H1 (cell line): Measurements from ENCODE around the gene GCH1. TPM values are rescaled to one million over a fixed set of nuclear protein-coding genes. Genes with fewer than 3 reads are reported as not detected.

Source experiments
- CTCF ChIA-PET: fragments of 300-600 bp; sonication (Branson Sonifier 250); formaldehyde crosslinking; loops from one replicate; lab custom pipeline; 2021; ENCODE audit not compliant: partially characterized antibody; lab: Charles Lee
- POLR2A ChIA-PET: fragments of 300-600 bp; sonication (Branson Sonifier 250); formaldehyde crosslinking; loops from one replicate; lab custom pipeline; 2021; ENCODE audit warnings: inconsistent platforms; ENCODE audit not compliant: partially characterized antibody; lab: Charles Lee
- DNase-seq, 2 experiments: peaks; one replicate each; pipeline versions ENCODE4 v3.0.0 to v3.0.0-alpha.2; 2010 to 2022; ENCODE audit warnings: low spot score in 2 of 2, low read depth in 1 of 2, mixed read lengths in 1 of 2
- FAIRE-seq: peaks from 2 replicates; lab custom pipeline; 2011; peaks lifted over from hg19 to GRCh38; lab: Jason Lieb, UNC
- H2AFZ ChIP-seq: 2 replicates; pipeline ENCODE4 v1.8.1; 2012; ENCODE audit warnings: low read length, inconsistent platforms
- H2AK5ac ChIP-seq: 2 replicates; pipeline ENCODE4 v1.6.1; 2013; ENCODE audit warnings: low read depth, low read length
- H2BK120ac ChIP-seq: replicated peaks from 2 replicates; pipeline ENCODE3; 2013; ENCODE audit warnings: low read depth, low read length, inconsistent platforms
- H2BK12ac ChIP-seq: 2 replicates; pipeline ENCODE4 v1.6.1; 2013; ENCODE audit warnings: low read depth, low read length
- H2BK15ac ChIP-seq: 2 replicates; pipeline ENCODE4 v1.6.1; 2013; ENCODE audit warnings: low read length
- H2BK20ac ChIP-seq: 2 replicates; pipeline ENCODE4 v1.6.1; 2013; ENCODE audit warnings: low read length
- H2BK5ac ChIP-seq: 2 replicates; pipeline ENCODE4 v1.6.1; 2013; ENCODE audit warnings: low read depth, low read length
- H3K14ac ChIP-seq: 2 replicates; pipeline ENCODE4 v1.6.1; 2013; ENCODE audit warnings: inconsistent platforms; ENCODE audit not compliant: insufficient read length
- H3K18ac ChIP-seq: 2 replicates; pipeline ENCODE4 v1.6.1; 2013; ENCODE audit warnings: low read length; ENCODE audit errors: extremely low read depth
- H3K23ac ChIP-seq: 2 replicates; pipeline ENCODE4 v1.6.1; 2013; ENCODE audit warnings: inconsistent platforms; ENCODE audit not compliant: insufficient read length
- H3K23me2 ChIP-seq: 2 replicates; pipeline ENCODE4 v1.6.1; 2013; ENCODE audit warnings: low read depth, low read length
- H3K27ac ChIP-seq: 2 replicates; pipeline ENCODE4 v1.6.1; 2011; ENCODE audit warnings: low read depth, low read length, inconsistent platforms
- H3K27me3 ChIP-seq, 4 experiments: replicated peaks in 1 of 4; 1 replicate in 1 of 4; 2 replicates in 3 of 4; pipeline versions ENCODE4 v1.6.1 to v1.8.1; 2011 to 2013; ENCODE audit warnings: low read length in 3 of 4, mild to moderate bottlenecking in 3 of 4, inconsistent platforms in 2 of 4, mixed read lengths in 2 of 4, moderate library complexity in 1 of 4; ENCODE audit not compliant: control insufficient read depth in 3 of 4, insufficient read depth in 3 of 4; ENCODE audit errors: extremely low read depth in 1 of 4
- H3K36me3 ChIP-seq, 4 experiments: 2 replicates each; pipeline versions ENCODE4 v1.6.1 to v1.8.1; 2011 to 2013; ENCODE audit warnings: mild to moderate bottlenecking in 4 of 4, low read length in 3 of 4, moderate library complexity in 2 of 4, control low read depth in 1 of 4, inconsistent platforms in 1 of 4; ENCODE audit not compliant: insufficient read depth in 4 of 4, control insufficient read depth in 2 of 4
- H3K4ac ChIP-seq: replicated peaks from 2 replicates; pipeline ENCODE3; 2013; ENCODE audit warnings: low read length, low read depth, mixed read lengths, inconsistent platforms; ENCODE audit not compliant: insufficient read length
- H3K4me1 ChIP-seq, 4 experiments: replicated peaks in 1 of 4; 1 replicate in 1 of 4; 2 replicates in 3 of 4; pipeline versions ENCODE4 v1.6.1 to v1.8.1; 2011 to 2013; ENCODE audit warnings: low read length in 3 of 4, inconsistent platforms in 2 of 4, mixed read lengths in 1 of 4; ENCODE audit not compliant: insufficient read depth in 4 of 4, control insufficient read depth in 3 of 4
- H3K4me2 ChIP-seq, 2 experiments: 2 replicates each; pipeline versions ENCODE4 v1.6.1 to v1.8.1; 2011 to 2013; ENCODE audit warnings: low read depth in 2 of 2, low read length in 2 of 2, control low read depth in 1 of 2, inconsistent platforms in 1 of 2, mild to moderate bottlenecking in 1 of 2; ENCODE audit not compliant: insufficient read depth in 1 of 2
- H3K4me3 ChIP-seq, 4 experiments: fragments of 200-600, 300-600 bp in 1 of 4; sonication (generic), shearing (Covaris generic), sonication (Bioruptor Twin) in 1 of 4; 2 replicates each; pipeline versions ENCODE4 v1.5.1 to v1.8.1; 2011 to 2016; ENCODE audit warnings: low read length in 4 of 4, low read depth in 3 of 4, control low read depth in 2 of 4, inconsistent platforms in 2 of 4, mild to moderate bottlenecking in 2 of 4, mixed read lengths in 1 of 4, moderate library complexity in 1 of 4; ENCODE audit not compliant: insufficient read depth in 2 of 4; ENCODE audit errors: extremely low read depth in 1 of 4
- H3K56ac ChIP-seq: replicated peaks from 2 replicates; pipeline ENCODE3; 2013; ENCODE audit warnings: low read depth, mild to moderate bottlenecking, mixed read lengths, low read length, inconsistent platforms; ENCODE audit not compliant: insufficient read length
- H3K79me1 ChIP-seq: 2 replicates; pipeline ENCODE4 v1.6.1; 2013; ENCODE audit warnings: low read depth, low read length, control low read depth
- H3K79me2 ChIP-seq, 2 experiments: 2 replicates each; pipeline versions ENCODE4 v1.6.1 to v1.8.1; 2012 to 2013; ENCODE audit warnings: low read length in 2 of 2, mild to moderate bottlenecking in 2 of 2, inconsistent platforms in 1 of 2; ENCODE audit not compliant: insufficient read depth in 2 of 2, control insufficient read depth in 1 of 2
- H3K9ac ChIP-seq, 4 experiments: replicated peaks in 1 of 4; 1 replicate in 1 of 4; 2 replicates in 3 of 4; pipeline versions ENCODE4 v1.6.1 to v1.8.1; 2011 to 2013; ENCODE audit warnings: low read depth in 3 of 4, low read length in 3 of 4, control low read depth in 2 of 4, mild to moderate bottlenecking in 2 of 4, moderate library complexity in 2 of 4, inconsistent platforms in 1 of 4; ENCODE audit errors: extremely low read depth in 1 of 4
- H3K9me3 ChIP-seq, 2 experiments: 2 replicates each; pipeline versions ENCODE4 v1.6.1 to v1.8.1; 2012 to 2013; ENCODE audit warnings: mild to moderate bottlenecking in 2 of 2, moderate library complexity in 2 of 2, control low read depth in 1 of 2, inconsistent platforms in 1 of 2, low read depth in 1 of 2, low read length in 1 of 2, mixed read lengths in 1 of 2; ENCODE audit not compliant: insufficient read depth in 2 of 2
- H4K20me1 ChIP-seq, 2 experiments: replicated peaks in 1 of 2; 2 replicates each; pipeline versions ENCODE3 to v1.8.1; 2011 to 2013; ENCODE audit warnings: inconsistent platforms in 2 of 2, low read length in 2 of 2, mild to moderate bottlenecking in 1 of 2; ENCODE audit not compliant: insufficient read depth in 2 of 2, control insufficient read depth in 1 of 2
- H4K5ac ChIP-seq: 2 replicates; pipeline ENCODE4 v1.6.1; 2013; ENCODE audit warnings: low read length, low read depth, mixed read lengths, inconsistent platforms; ENCODE audit not compliant: insufficient read length
- H4K8ac ChIP-seq: 2 replicates; pipeline ENCODE4 v1.8.0; 2013; ENCODE audit warnings: mild to moderate bottlenecking, moderate library complexity, low read length, inconsistent platforms; ENCODE audit not compliant: insufficient read depth; ENCODE audit errors: extremely low read depth
- H4K91ac ChIP-seq: replicated peaks from 2 replicates; pipeline ENCODE3; 2013; ENCODE audit warnings: low read length, mixed read lengths, inconsistent platforms; ENCODE audit not compliant: insufficient read length
- BRCA1 ChIP-seq: IDR thresholded peaks from 2 replicates; pipeline ENCODE4 v1.6.1; 2012; ENCODE audit warnings: low read depth, low read length, improper control_type of control experiment
- EGR1 ChIP-seq: IDR thresholded peaks from 2 replicates; pipeline ENCODE4 v1.6.1; 2011; ENCODE audit warnings: low read depth, low read length, borderline replicate concordance
- GABPA ChIP-seq: IDR thresholded peaks from 2 replicates; pipeline ENCODE4 v1.6.1; 2011; ENCODE audit warnings: mild to moderate bottlenecking, low read length, moderate library complexity, borderline replicate concordance; ENCODE audit not compliant: insufficient read depth
- HDAC2 ChIP-seq, 2 experiments: fragments of 300-600 bp in 1 of 2; sonication (generic) in 1 of 2; IDR thresholded peaks; 2 replicates each; pipeline ENCODE4 v1.6.1; 2011 to 2012; ENCODE audit warnings: low read depth in 2 of 2, low read length in 2 of 2, mild to moderate bottlenecking in 2 of 2, moderate library complexity in 2 of 2, borderline replicate concordance in 1 of 2, inconsistent platforms in 1 of 2
- JUN ChIP-seq: IDR thresholded peaks from 2 replicates; pipeline ENCODE4 v1.6.1; 2011; ENCODE audit warnings: low read depth, mild to moderate bottlenecking, improper control_type of control experiment, low read length
- KDM5A ChIP-seq: fragments of 200-600 bp; IDR thresholded peaks from 2 replicates; pipeline ENCODE4 v1.7.1; 2012; ENCODE audit warnings: mild to moderate bottlenecking, low read length, inconsistent platforms, mixed read lengths
- MAFK ChIP-seq: IDR thresholded peaks from 2 replicates; pipeline ENCODE4 v1.6.1; 2012; ENCODE audit warnings: low read depth, mild to moderate bottlenecking, improper control_type of control experiment, low read length
- RXRA ChIP-seq: IDR thresholded peaks from 2 replicates; pipeline ENCODE4 v1.6.1; 2011; ENCODE audit warnings: low read depth, mild to moderate bottlenecking, low read length, moderate library complexity; ENCODE audit not compliant: insufficient read depth
- TEAD4 ChIP-seq: IDR thresholded peaks from 2 replicates; pipeline ENCODE4 v1.6.1; 2012; ENCODE audit warnings: low read depth, low read length, inconsistent platforms, mixed read lengths
- ZNF274 ChIP-seq: IDR thresholded peaks from 2 replicates; pipeline ENCODE4 v1.7.0; 2012; ENCODE audit warnings: low read length, borderline replicate concordance; ENCODE audit errors: extremely low read depth
- WGBS, 2 experiments: shearing (Covaris generic) in 1 of 2; methylation state at CpG; one replicate each; pipeline versions ENCODE4 v1.1.6 to v1.1.7; 2013 to 2015; ENCODE audit warnings: low lambda C conversion rate in 2 of 2, mixed read lengths in 2 of 2, inconsistent platforms in 1 of 2, low coverage in 1 of 2, missing lambda C conversion rate in 1 of 2; ENCODE audit not compliant: insufficient replicate concordance in 2 of 2, insufficient coverage in 1 of 2, insufficient read length in 1 of 2; ENCODE audit errors: extremely low coverage in 1 of 2, missing lambda C conversion rate in 1 of 2; 5-methylcytosine and 5-hydroxymethylcytosine counted together
- polyA plus RNA-seq, 7 experiments: library from polyadenylated mRNA; depleted of rRNA in 3 of 7; stranded (reverse) in 5 of 7; unstranded in 2 of 7; fragments of >200 nt in 5 of 7; fragments of 200-250 nt in 2 of 7; gene quantifications; 1 replicate in 5 of 7; 2 replicates in 1 of 7; 4 replicates in 1 of 7; pipeline versions ENCODE4 v1.2.1 to v1.2.3, GENCODE V29; 2011 to 2013; ENCODE audit warnings: missing spikeins in 2 of 7, mixed read lengths in 2 of 7
- total RNA-seq: library from RNA; stranded (reverse); fragmentation: NEBNext Ultra II Directional; extraction: Animal tissue kit (Norgen Biotek cat#: 25700); gene quantifications from 2 replicates; pipeline ENCODE4 v1.2.1, GENCODE V29; 2021
- TF ChIP-seq, protein P1 (sequence below): IDR thresholded peaks from 2 replicates; pipeline ENCODE4 v1.6.1; 2012; ENCODE audit warnings: inconsistent platforms

GCH1 gene
- total and polyA plus RNA-seq, 2 of the 8 experiments (the other 6 are each of a cell fraction or from before 2014, with no cell fraction given): 7.3 to 7.9 TPM

DNA sequence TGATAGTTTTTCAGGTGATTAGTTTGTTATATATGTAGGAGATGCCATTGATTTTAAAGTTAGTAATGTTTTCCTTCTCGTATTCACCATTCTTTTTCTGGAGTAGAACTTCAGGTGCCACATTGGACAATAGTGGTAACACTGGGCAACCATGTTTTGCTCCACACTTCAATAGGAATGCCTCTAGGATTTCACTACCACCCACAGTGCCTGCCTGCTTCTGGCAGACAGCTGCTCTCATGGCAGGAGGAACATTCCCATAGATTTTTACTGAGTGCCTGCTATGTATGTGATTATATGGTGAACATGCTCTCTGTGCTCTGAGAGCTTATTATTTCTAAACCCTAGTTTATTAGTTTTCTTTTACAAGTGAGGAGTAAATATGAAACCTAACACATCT is 53.7 kb downstream of the GCH1 start:
- H3K27me3 ChIP-seq: no peaks in the 10 kb centered on the region
- no peak overlapping the region for H2AK5ac ChIP-seq
- no peak overlapping the region for H3K56ac ChIP-seq
- no peak for FAIRE-seq
- H3K27ac ChIP-seq: no peak overlapping the region
- no peak for DNase-seq
- no peaks in the 10 kb centered on the region for H4K20me1 ChIP-seq
- no peaks in the 10 kb centered on the region; a peak in 1 of 7 replicates for H3K4me1 ChIP-seq
- peaks cover 2% of the 10 kb centered on the region; the same call in 1 of the 2 replicates for H3K23me2 ChIP-seq
- H4K5ac ChIP-seq: no peak overlapping the region
- CTCF ChIA-PET: interaction anchor here (0.9 to 1.5 kb wide), 4 partner anchors 8 to 66 kb away, joined by 3 read pairs; no protein-coding TSS in a partner anchor
- H2BK5ac ChIP-seq: no peak overlapping the region
- no peaks in the 10 kb centered on the region for H3K79me2 ChIP-seq
- H3K9ac ChIP-seq: no peak overlapping the region
- WGBS, 2 experiments: 83% methylated on average over 1 of the region's 1 CpG; no CpG with 5 or more reads in 1 of the 2 experiments
- H2AFZ ChIP-seq: no peak overlapping the region
- H3K14ac ChIP-seq: no peak overlapping the region
- POLR2A ChIA-PET: interaction anchor here (0.7 to 1.4 kb wide), 2 partner anchors 22 to 54 kb away, joined by 3 read pairs; partner anchors contain the start of gene GCH1
- H2BK120ac ChIP-seq: no peak overlapping the region
- H4K91ac ChIP-seq: no peak overlapping the region
- no peaks in the 10 kb centered on the region for H3K36me3 ChIP-seq
- no peak overlapping the region for H4K8ac ChIP-seq
- H3K9me3 ChIP-seq: no peaks in the 10 kb centered on the region
- no peak overlapping the region for H3K4me3 ChIP-seq
- H3K4me2 ChIP-seq: no peak overlapping the region
- TF ChIP-seq EGR1: no peak
- no peak for TF ChIP-seq ZNF274
- TF ChIP-seq RXRA: no peak
- TF ChIP-seq GABPA: no peak
- TF ChIP-seq BRCA1: no peak
- TF ChIP-seq, protein P1, sequence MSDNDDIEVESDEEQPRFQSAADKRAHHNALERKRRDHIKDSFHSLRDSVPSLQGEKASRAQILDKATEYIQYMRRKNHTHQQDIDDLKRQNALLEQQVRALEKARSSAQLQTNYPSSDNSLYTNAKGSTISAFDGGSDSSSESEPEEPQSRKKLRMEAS: no peak
- TF ChIP-seq KDM5A: no peak
- no peak for TF ChIP-seq TEAD4
- TF ChIP-seq MAFK: no peak
- no peak for TF ChIP-seq HDAC2 (IDR thresholded peaks at IDR 0.05; ENCODE audit: borderline replicate concordance in 1 of 2, low read depth in 2 of 2, low read length in 2 of 2)
- no peak for TF ChIP-seq JUN
- H3K79me1 ChIP-seq: no peaks in the 10 kb centered on the region
- no peak overlapping the region for H3K23ac ChIP-seq
- H2BK12ac ChIP-seq: no peak overlapping the region
- H2BK15ac ChIP-seq: no peak overlapping the region
- H3K4ac ChIP-seq: no peak overlapping the region
- H3K18ac ChIP-seq: no peak overlapping the region
- no peak overlapping the region for H2BK20ac ChIP-seq
